GM19043 (cell line): ENCODE results near the gene TAAR5.
"Not testable (repeated sequence)": the region's sequence is repeated elsewhere in the genome, so short reads cannot be mapped to it uniquely, and the experiment has no call there.

ENCODE experiments used
- ATAC-seq: cut with Tn5 transposase; IDR thresholded peaks from one replicate; pipeline ENCODE4 v1.9.1; 2021; ENCODE audit warnings: low read depth; ENCODE audit not compliant: unreplicated experiment

Gene TAAR5

DNA sequence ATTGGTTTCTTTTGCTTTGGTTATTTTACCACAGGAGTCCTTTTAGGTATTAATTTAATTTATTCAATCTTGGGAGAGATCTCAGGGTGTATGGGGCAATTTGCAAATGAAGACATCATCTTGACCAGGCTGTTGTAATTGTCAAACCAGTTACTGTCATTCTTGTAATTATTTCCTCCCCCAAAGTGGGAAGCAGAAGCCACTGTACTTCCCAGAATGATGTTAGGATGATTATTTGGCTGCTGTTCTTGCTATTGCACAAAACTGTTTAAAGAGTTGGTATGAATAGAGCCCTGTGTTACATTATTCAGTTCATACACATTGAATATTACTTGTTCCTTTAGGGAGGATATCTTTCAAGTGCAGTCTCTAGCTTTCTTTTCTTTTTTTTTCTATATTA is 17.8 kb downstream of the TAAR5 start:
- ATAC-seq = no peak

DNA sequence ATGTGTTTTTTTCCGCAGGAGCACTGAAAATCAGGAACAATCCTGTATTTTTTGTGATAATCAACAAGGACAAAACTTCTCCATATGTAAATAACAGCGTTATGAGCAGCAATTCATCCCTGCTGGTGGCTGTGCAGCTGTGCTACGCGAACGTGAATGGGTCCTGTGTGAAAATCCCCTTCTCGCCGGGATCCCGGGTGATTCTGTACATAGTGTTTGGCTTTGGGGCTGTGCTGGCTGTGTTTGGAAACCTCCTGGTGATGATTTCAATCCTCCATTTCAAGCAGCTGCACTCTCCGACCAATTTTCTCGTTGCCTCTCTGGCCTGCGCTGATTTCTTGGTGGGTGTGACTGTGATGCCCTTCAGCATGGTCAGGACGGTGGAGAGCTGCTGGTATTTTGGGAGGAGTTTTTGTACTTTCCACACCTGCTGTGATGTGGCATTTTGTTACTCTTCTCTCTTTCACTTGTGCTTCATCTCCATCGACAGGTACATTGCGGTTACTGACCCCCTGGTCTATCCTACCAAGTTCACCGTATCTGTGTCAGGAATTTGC is 19.2 kb downstream of the TAAR5 start, which contains the start of gene TAAR6:
Gene TAAR6, plus strand, starts transcription at position 102 of the 557 bp plus-strand sequence. Its CDS starts 0 bp downstream, at position 102.
- ATAC-seq = no peak

DNA sequence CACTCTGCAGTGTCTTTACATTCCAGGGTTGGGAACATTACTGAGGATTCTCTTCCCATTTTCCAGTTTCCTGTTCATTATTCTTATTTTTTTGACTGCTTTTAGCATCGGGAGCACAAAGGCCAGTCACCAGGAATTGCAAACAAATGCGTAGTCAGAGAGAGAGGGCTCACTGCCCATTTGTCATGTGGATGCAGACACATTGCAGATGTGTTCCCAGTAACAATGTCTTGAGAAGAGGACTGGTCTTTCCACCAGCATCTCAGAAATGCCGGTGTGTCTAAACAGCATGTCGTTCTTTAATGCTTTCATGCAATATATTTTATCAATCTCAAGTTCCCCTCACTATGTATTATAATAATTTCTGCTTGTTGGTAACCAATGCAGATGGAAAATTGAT is 20.4 kb downstream of the TAAR5 start:
- ATAC-seq = no peak

DNA sequence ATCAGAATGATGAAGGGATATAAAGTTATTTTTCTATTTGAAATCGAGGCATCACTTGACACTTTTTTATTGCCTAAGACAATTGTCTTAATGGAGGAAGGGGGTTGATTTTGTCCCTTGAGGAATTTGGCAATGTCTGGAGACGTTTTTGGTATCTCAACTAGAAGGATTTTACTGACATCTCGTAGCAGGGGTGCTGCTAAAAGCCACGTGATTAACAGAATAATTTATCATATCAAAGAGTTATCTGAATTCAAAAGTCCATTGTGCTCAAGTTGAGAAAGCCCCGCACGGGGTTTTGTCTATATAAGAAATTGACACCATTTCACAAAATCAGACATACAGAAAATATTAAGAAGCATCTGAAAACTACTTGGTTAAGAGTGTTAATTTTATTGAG is 20.9 kb downstream of the TAAR5 start:
- ATAC-seq = no peak

DNA sequence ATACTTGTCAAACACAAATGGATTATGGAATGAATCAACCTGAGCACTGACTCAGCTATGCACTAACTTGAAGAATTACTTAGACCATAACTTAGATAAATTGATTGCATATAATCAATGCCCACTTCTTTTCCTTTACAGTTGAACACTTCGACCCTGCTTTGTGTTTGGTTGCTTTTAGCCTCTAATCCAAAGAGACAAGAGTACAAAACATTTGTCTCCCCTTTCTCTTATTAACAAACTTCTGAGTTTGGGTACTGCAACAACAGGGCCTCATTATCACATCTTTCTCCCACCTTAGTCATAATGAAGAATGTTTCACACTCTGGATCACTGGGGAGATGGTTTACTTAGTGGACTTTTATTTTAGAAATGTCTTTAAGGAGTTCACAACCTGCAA is 22.0 kb downstream of the TAAR5 start:
- ATAC-seq = no peak

DNA sequence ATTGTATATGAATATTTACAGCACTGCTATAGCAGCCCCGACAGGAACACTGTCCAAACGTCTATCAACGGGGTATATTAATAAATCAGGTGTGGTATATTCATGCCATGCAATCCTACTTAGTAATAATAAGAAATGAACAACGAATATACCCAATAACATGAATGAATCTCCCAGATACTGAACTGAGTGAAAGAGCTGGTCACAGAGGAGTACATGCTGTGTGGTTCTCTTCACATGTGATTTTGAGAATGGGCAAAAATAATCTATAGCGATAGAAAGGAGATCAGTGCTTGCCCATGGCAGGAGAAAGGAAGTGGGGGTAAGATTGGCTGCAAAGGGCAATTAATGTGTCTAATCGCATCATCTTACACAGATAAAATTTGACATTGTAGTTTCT is 23.1 kb downstream of the TAAR5 start:
- ATAC-seq = no peak

DNA sequence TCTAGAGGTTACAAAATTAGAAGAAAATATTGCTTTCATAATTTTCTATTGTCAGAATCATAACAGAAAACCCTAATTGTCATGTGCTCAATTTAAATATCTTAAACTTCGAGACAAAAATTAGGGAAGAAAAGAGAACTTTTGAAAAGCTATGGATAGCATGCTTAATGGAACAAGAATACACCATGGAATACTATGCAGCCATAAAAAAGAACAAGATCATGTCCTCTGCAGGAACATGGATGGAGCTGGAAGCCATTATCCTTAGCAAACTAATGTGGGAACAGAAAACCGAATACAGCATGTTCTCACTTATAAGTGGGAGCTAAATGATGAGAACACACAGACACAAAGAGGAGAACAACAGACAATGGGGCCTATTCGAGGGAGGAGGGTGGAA is 29.5 kb downstream of the TAAR5 start:
- not testable (repeated sequence) for ATAC-seq

DNA sequence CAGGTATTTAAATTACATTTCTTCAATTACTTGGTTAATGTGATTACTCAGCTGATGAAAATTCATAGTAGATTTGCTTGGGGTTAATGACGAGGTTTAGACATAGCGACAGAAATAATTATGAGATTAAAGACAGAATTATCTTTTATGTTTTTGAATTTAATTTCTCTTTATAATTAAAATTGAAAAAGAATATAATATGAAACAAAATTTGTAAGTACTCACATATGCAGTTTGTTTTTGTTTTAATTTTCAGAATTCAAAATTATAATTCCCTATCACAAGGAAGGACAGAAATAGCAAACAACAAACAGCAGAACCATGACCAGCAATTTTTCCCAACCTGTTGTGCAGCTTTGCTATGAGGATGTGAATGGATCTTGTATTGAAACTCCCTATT is 37.2 kb downstream of the TAAR5 start, which contains the start of gene TAAR8:
Gene TAAR8, plus strand, starts transcription at position 301 of the 400 bp plus-strand sequence. Its CDS starts 21 bp downstream, at position 322.
- ATAC-seq = no peak

DNA sequence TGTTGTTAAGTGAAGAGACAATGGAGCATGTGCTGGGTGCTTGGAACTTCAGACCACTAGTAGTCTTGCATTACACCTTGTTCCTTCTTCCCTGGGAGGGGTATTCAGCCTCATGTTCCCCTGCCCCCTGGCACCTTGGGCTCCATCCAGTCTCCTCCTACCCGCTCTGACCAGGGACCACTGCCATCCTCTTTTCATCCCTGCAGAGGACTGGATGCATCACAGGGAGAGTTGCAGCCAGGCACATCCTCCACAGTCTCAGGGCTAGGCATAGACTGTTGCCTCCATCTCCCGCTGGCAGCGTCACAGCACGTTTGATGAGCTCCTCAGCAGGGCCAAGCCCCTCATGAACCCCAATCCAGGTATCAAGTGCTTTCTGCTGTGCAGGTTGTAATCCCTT is 38.3 kb downstream of the TAAR5 start:
- no peak for ATAC-seq

DNA sequence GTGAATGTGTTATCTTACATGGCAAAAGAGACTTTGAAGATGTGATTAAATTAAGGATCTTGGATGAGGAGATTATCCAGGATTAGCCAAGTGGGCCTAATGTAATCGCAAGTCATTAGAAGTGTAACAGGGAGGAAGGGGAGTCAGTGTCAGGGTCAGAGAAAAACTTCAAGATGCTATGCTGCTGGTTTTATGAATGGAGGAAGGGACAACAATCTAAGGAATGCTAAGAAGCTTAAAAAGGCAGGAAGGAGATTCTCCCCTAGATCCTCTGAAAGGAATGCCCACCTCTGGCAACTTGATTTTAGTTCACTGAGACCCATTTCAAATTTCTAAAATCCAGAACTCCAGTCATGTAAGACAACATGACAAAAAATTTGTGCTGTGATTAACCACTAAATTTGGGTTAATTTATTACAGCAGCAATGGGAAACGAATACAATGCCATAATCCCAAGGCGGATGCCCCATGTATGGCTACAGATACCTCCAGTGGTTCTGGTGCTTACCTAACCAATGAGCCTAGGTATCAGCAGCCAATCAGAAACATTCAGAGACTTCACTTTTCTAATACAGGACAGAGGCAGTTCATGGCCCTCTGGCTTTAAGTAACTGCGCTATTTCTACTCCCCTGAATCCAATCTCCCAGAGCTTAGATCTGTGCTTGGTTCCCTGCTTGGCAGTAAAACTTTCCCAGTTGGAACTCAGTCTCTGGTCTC is 40.6 kb downstream of the TAAR5 start:
- ATAC-seq = no peak

DNA sequence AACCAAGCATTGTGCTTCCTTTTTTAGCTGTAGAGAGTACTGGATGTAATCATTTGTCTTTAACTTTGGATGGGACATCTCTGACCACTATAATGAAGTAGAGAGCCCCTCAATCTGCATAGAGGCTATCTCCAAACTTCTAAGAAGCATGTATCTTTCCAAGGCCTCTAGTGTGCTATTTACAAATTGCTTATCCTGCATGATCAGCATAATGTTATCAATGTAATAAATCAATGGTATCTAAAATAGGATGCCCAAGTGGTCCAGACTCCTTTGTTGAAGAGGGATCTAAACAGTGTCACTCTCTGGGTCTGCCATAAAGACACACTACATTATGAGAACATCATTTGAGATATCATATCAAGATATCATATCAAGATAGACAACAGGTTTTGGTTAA is 44.7 kb downstream of the TAAR5 start:
- ATAC-seq = no peak
